Lower leg skin (tissue), 4 donors: ENCODE results near the gene SP6. TPM values are rescaled to one million over a fixed set of nuclear protein-coding genes. Genes with fewer than 3 reads are reported as not detected.

Source experiments
- DNase-seq, 2 donors: peaks; one replicate each; pipeline ENCODE4 v3.0.0-alpha.2; 2019; ENCODE audit warnings: low spot score in 2 of 2
- H3K4me3 ChIP-seq: fragments of 200-600 bp; sonication (generic); 2 replicates; pipeline ENCODE4 v1.5.1; 2017; ENCODE audit warnings: mild to moderate bottlenecking, low read depth; ENCODE audit not compliant: poor library complexity, severe bottlenecking
- CTCF ChIP-seq, 3 donors: fragments of 450-650 bp; IDR thresholded peaks; one replicate each; pipeline ENCODE4 v1.5.1; 2016; ENCODE audit warnings: antibody characterized with exemption in 3 of 3, mild to moderate bottlenecking in 3 of 3, moderate library complexity in 2 of 3
- POLR2A ChIP-seq, 2 donors: fragments of 450-650 bp; IDR thresholded peaks; one replicate each; pipeline ENCODE4 v1.6.1; 2016 to 2017; ENCODE audit warnings: antibody characterized with exemption in 2 of 2, mild to moderate bottlenecking in 1 of 2, moderate library complexity in 1 of 2
- WGBS, 2 donors: methylation state at CpG; one replicate each; pipeline ENCODE4 v1.1.5; 2018; 5-methylcytosine and 5-hydroxymethylcytosine counted together
- intact Hi-C: fragments of 100-400 bp; cut with DNase I; formaldehyde crosslinking; loops from one replicate; pipeline ENCODE4 v1.15.0; 2023; ENCODE audit warnings: low total_unique reads
- total RNA-seq, 4 donors: library from RNA; depleted of rRNA; stranded (reverse); fragments of >200 nt; gene quantifications; one replicate each; pipeline ENCODE4 v1.1.0, GENCODE V29; 2016

Gene SP6
- total RNA-seq, 4 donors from 2014 or later, result 21.9 to 29.9 (median 24.7) TPM

GRCh38 chr17:47875011-47875985, 24.3 kb upstream of the SP6 start:
- H3K4me3 ChIP-seq, result no peak overlapping the region
- WGBS, 2 donors, result 54 to 62% methylated on average over 11 of the region's 11 CpGs
- intact Hi-C loops, result no loop called here
- DNase-seq, result no peak
- TF ChIP-seq POLR2A (IDR thresholded peaks at IDR 0.05) (no peak), CTCF (IDR thresholded peaks at IDR 0.05) (no peak)

- TF ChIP-seq CTCF (IDR thresholded peaks at IDR 0.05) (no peak), POLR2A (IDR thresholded peaks at IDR 0.05) (no peak)
- no peak for DNase-seq
- WGBS, 2 donors, result 65 to 67% methylated on average over 4 of the region's 4 CpGs
- intact Hi-C loops, result no loop called here
- H3K4me3 ChIP-seq, result no peak overlapping the region
Observed at GRCh38 chr17:47873200-47874090, 22.5 kb upstream of the SP6 start.

GRCh38 chr17:47872651-47873161, 21.7 kb upstream of the SP6 start:
- 37 to 57% methylated on average over 2 to 9 of the region's 15 CpGs for WGBS, 2 donors
- no peak for TF ChIP-seq CTCF (IDR thresholded peaks at IDR 0.05)
- TF ChIP-seq POLR2A (IDR thresholded peaks at IDR 0.05), result no peak
- H3K4me3 ChIP-seq, result no peak overlapping the region
- no peak for DNase-seq
- intact Hi-C loops, result no loop called here

GRCh38 chr17:47872019-47872650, 21.2 kb upstream of the SP6 start:
- DNase-seq, result no peak
- intact Hi-C loops, result no loop called here
- H3K4me3 ChIP-seq, result no peak overlapping the region
- WGBS, 2 donors, result 15 to 20% methylated on average over 28 to 29 of the region's 29 CpGs
- no peak for TF ChIP-seq CTCF (IDR thresholded peaks at IDR 0.05)
- TF ChIP-seq POLR2A (IDR thresholded peaks at IDR 0.05), result no peak

GRCh38 chr17:47871048-47871447, 20.1 kb upstream of the SP6 start:
- no peak for DNase-seq
- H3K4me3 ChIP-seq, result no peak overlapping the region
- TF ChIP-seq CTCF (IDR thresholded peaks at IDR 0.05), result no peak
- no peak for TF ChIP-seq POLR2A (IDR thresholded peaks at IDR 0.05)
- intact Hi-C loops, result no loop called here
